NCI-H510A (cell line): ENCODE data around the gene LRRC36.
"Not testable (repeated sequence)": the region's sequence is repeated elsewhere in the genome, so short reads cannot be mapped to it uniquely, and the experiment has no call there.

Experiments
- DNase-seq: peaks from one replicate; lab custom pipeline; 2025; lab: John Stamatoyannopoulos, UW

LRRC36 gene

DNA sequence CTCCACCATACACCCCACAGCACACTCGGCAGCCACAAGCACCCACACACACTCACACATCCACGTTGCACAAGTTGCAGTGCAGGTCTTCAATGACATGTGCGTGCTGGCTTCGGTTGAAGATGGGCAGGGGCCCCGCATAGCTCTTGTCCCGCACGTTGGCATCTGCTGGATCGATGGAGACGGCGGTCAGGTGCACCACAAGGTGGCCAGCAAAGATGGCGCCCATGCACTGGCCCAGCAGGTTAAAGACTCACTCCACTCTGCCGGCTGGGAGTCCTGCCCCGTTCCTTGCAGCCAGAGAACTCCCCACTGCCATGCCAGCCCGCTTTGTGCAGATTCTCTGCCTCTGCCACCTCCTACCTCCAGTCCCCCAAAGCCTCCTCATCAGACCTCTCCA is 74.3 kb downstream of the LRRC36 start:
- no peak for DNase-seq

DNA sequence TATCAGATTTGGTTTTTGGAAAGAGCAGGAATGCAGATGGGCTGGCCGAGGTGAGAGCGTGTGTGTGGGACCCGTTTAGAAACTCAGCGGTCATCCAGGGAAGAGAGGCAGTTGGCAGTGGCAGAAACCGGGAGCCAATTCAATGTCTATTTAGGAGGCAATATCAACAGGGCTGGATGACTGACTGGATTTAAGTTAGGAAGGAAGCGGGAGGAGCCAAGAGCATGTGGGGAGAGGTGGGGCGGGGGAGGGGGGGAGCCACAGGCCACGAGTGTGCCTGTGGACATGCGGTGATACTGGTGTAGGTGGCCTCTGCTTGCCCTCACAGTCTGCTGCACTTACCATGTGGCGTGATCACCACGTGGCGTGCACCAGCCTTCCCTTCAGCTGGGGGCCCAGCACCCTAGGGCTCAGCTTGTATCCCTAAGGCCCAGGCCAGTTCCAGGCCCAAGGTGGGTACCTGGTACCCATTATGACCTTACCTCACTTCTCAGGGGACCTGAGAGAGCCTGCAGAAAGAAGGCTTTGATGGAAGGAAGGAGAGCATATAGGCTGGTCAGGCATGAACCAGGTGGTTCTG is 77.5 kb downstream of the LRRC36 start:
- DNase-seq, result no peak

DNA sequence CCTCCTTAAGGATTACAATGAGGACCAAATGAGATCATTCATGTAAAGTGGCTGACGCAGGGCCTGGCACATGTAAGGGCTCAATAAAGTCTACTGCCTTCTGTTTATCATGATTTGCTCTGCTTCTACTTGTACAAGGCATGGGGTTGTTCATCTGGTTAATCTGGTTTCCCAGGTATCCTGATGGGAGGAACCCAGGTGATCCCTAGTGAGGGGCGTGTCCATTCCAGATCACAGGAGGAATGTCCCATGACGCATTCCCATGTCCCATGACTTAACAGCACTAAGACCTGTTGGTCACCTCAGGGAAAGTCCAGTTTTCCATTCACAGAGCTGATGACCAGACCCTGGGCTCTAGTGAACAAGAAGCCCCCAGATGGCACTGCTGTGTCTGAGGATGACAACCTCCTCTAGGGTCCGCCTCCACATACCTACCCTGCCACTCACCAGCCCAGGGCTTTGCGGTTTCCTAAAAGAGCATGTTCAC is 78.2 kb downstream of the LRRC36 start:
- peak; percentile 83 for DNase-seq

DNA sequence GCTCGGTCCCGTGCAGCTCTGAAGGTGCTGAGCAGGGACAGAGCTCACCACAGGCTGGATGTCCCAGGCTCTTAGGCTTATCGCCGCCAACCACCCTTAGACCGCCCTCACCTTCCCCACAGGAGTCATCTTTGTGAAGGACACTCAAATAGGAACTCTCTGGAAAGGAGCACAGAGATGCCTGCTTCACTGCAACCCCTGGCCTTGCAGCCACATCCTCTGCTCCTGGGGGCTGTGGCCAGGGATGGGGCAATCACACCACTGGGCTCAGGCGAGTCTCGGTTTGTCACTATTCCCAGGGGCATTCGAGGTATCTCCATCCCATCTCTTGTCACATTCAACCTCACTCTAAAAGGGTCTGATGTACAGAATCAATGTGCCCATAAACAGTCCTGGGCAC is 78.7 kb downstream of the LRRC36 start:
- DNase-seq, result no peak

DNA sequence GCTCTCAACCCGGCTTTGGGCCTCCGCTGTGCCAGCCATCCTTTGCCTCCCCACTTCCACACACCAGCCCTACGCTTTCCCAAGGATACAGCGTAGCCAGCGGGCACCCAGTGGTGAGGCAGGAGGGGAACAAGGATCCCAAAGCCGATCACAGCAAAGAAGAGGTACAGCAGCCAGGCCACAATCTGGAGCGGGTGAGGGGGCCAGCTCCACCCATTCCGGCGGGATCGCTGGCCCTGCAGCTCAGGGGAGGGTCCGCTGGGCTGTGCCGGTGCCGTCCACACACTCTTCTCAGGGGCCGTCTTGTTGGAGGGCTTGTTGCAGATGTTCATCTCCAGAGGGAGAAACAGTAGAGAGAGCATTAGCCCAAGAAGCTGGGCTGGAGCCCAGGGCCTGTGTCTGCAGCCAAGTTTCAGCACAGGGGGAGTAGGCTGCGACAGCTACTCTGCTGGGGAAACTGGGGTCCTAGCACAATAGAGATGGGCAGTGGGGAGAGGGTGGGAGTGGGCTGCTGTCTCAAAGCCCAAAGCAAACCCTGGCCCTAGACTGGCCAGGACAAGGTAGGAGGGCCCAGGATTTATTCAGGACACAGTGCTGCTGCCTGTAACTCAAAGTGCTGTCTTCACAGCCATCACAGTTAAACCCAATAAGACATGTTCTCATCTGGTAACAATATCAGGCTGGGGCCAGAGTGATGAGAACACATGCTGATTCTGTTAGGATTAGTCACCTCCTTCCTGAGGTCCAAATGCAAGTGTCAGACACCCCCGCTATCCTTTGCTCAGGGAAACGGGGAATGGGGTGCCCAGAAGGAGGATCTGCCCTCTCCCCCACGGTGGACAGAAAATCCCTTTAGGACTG is 79.7 kb downstream of the LRRC36 start:
- no peak for DNase-seq

DNA sequence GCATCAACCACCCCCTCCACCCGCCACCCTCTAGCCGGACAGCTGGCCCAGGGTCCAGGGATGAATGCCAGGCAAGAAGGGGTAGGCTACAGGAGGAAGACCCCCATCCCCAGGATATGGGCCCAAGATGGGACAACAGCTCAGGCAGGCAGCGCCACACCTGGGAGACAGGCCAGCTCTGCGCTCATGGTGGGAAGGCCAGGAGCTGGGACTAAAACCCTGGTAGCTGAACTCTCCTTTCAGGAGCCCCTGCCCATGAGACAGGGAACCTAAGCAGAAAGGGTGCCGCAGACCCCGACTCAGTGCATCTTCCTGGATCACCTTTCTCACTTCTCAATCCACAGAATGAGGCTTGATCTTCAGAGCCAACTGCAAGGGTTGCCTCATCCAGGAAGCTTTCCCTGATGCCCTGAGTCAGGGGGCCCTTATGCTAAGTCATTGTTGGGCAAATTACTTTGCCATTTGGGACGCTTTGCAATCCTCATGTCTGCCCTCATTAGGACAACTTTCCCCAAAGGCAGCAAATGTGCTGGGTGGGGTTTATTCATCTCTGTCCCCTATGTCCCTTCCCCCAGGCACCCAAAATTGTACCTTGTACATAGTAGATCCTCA is 80.7 kb downstream of the LRRC36 start:
- DNase-seq, result no peak

DNA sequence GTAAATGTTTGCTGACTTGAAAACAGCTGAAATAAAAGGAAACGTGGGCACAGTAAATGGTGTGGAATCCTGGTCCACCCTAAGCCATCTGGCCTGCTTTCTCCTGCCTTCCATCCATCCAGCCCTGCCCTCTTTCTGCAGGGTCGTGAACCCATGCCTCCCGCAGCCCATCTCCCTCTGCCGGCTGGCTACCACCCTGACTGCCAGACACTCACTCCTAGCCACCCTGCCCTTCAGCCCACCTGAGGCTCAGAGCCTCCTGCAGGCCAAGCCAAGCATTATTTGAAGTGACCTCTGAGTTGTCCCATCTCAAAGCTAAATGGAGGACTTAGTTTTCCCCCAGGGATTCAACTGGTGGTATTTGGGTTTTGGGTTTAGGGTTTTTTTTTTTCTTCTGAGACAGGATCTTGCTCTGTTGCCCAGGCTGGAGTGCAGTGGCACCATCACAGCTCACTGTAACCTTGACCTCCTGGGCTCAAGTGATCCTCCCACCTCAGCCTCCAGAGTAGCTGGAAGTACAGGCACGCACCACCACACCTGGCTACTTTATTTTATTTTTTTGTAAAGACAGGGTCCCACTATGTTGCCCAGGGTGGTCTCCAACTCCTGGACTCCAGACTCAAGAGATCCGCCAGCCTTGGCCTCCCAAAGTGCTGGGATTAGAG is 81.3 kb downstream of the LRRC36 start:
- DNase-seq, result no peak

DNA sequence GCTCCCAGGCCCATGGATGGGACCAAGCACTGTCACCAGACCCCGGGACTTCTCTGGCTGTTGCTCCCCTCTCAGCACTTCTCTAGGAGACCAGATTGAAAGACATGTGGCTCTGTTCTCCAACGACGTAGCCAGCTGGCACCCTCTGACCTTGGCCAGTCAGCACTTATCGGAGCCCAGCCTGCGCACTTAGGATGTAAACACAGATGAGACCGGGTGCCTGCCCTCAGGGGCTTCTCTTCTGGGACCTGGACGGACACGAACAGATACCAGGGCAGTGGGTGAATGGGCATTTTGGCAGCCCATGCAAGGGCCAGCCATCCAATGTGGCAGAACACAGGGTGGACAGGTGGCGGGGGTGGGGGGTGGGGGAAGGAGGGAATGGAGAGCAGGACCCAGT is 83.0 kb downstream of the LRRC36 start:
- DNase-seq, result no peak

DNA sequence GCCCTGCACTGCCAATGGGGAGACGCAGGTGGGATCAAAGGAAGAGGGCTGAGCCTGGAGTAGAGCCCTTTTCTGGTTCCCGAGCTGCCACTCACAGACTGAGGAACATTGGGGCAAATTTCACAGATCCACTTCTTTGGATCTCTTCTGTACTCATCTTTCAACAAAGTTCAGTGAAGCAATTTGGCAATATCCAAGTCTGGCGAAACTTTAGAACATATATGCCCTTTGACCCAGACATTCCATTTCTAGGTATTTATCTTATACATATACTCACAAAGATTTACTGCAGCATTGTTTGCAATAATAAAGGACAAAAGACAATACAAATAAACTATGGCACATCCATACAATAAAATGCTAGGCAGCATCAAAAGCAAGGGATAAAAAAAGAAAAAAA is 84.7 kb downstream of the LRRC36 start:
- no peak for DNase-seq

DNA sequence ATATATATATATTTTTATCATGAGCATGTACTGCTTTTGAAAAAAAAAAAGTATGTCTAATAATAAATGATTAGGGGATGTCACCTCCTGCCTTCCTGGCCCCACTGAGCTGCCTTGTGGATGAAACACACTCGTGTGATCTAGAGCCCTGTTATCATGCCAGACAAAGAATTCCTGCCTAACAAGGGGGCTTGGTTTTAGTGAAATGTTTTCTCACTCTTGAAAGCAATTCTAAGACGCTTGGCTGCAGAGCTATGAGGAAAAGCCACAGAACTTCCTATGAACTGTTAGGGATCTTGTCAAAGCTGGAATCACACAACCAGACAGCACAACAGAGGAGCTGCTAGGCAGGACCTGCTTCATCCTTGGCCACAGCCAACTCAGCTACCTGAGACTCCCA is 85.7 kb downstream of the LRRC36 start:
- no peak for DNase-seq

DNA sequence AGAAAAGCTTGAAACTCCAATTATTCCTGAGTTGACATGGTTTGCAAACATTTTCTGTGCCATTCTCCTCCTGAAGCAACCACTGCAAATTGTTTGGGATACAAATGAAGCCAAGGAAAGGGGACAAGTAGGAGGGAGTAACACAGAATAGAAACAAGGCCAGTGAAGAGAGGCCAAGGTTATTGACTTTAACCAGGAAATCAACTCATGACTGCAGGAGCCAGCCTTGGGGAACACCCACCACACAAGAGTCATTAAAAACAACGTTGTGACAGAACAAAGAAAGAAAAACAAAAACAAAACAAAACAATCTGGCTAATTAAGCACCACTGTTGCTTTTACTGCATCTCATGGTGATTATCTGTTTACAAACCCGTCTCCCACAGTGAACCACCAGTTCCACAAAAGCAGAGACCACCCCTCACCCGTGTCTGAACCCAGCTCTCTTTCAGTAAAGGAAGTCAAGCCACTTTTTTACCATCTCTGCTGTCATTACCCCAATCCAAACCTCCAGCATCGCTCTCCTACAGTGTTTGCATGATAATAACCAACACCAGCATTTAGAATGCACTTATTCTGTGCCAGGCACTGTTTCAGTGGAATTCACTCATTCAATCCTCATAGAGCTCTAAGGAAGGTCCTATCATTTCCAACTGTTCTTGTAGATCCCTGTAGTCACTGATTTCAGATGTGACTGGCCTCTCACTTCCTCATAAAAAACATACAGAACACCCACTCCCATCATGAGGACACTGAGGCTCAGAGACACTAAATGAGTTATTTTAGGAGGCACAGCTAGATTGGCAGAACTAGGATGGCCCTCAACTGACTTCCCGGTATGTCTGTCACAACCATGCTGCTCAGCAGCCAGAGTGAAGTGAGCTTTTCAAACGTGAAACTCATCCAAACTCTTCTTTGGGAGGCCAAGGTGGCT is 87.6 kb downstream of the LRRC36 start:
- DNase-seq, result no peak

DNA sequence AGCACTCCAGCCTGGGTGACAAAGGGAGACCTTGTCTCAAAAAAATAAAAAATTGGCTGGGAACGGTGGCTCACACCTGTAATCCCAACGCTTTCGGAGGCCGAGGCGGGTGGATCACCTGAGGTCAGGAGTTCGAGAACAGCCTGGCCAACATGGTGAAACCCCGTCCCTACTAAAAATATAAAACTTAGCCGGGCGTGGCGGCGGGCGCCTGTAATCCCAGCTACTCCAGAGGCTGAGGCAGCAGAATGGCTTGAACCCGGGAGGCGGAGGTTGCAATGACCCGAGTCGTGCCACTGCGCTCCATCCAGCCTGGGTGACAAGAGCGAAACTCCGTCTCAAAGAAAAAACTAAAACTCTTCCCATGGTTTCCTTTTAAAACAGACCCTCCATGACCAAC is 88.8 kb downstream of the LRRC36 start:
- DNase-seq, result not testable (repeated sequence)

DNA sequence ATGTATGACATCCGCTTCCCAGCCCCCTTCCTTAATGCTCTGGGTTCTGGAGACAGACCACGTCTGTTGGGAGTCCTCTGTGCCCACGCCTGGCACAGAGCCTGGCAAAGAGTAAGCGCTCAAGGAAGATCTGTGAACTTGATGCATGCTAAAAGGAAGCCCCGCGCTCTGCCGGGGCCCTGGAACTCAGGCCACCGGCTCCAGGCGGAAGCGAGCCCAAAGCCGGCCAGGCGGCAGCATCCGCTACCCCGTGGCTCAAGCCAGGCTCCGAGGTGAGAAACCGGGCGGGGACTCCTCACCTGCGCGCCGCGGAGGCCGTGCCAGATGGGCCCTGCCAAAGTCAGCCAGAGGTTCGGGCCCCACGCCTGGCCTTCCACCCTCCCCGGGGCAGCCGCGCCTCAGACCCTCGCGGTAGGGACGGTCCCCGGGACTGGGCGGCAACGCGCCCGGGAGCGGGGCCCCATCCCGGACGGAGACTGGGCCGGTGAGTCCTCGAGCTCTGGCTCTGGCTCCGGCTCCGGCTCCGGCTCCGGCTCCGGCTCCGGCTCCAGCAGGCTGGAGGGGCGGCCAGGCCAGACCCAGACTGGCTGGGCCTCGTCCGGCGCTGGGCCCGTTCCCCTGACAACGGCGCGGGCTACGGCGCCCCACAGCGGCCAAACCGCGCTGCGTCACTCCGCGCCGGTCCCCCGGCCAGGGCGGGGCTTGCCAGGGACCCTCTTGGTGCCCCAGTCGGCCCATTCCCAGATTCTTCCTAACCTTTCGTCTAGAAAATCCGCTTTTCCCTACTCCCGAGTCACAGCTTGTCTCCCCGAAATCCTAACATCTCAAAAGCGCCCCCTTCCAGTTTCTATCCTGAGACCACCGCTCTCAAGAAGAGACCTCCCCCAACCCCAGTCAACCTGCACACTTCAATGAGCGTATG is 89.5 kb downstream of the LRRC36 start, which contains the start of gene ZDHHC1:
Gene ZDHHC1, minus strand, starts transcription at position 606 of the 922 bp plus-strand sequence. CDS start 8,702 bp downstream, outside the sequence.
- DNase-seq, result peak; percentile 44

DNA sequence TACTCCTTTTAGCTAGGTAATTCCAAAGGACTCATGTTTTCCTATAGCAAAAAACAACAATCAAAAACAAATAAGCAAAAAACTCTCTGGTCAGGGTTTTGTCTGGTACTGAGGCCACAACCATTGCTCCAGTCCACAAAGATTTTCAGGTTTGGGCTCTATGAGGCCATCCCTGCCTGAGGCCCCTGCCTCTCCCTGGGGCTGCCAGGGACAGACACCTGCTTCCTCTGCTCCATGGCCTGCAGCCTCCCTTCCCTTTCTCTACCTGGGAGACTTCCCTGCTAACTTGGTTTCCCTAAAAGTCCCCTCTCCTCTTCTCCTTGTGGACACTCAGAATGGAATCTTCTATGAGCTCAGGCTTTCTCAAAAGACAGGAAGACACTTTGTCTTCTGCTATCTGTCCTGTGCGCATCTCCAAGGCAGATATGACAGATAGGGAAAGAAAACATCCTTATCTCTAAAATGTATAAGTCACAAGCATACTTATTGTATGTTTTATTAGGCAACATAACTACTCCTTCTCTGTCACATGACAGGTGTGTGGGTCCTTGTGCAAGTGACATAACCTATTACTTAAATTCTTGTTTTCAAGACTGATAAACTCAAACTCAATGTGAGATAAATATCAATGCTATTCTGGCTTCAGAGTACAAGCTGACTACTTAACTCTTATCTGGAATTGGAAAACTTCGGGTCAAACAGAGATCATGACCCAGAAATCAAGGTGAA is 90.9 kb downstream of the LRRC36 start:
- no peak for DNase-seq

DNA sequence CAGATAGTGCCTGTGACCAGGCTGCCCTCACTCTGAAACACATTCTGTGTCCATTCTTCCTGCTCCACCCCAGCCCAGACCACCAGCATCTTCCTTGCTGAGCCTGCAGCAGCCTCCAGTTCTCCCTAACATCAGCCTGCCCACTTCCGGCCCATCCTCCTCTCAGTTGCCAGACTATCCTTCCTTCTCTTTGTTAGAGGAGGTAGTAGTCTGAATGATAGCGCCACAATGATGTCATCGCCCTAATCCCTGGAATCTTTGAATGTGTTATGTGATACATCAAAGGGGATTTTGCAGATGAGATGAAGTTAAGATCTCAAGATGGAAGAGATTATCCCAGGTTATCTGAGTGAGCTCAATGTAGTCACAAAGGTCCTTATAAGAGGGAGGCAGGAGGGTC is 92.9 kb downstream of the LRRC36 start:
- no peak for DNase-seq

DNA sequence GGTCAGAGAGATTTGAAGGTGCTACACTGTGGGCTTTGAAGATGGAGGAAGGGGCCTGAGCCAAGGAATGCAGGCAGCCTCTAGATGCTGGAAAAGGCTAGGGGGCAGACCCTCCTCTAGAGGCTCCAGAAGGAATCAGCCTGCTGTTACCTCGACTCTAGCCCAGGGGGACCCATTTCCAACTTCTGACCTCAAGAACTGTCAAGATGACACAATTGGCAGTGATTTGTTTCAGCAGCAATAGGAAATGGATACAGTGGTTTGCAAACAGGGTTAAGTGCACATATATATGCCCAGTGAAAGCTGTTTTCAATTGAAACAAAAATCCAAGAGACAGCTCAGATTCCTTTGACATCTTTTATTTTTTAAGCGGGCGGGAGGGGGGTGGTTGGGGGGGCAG is 93.3 kb downstream of the LRRC36 start:
- no peak for DNase-seq

DNA sequence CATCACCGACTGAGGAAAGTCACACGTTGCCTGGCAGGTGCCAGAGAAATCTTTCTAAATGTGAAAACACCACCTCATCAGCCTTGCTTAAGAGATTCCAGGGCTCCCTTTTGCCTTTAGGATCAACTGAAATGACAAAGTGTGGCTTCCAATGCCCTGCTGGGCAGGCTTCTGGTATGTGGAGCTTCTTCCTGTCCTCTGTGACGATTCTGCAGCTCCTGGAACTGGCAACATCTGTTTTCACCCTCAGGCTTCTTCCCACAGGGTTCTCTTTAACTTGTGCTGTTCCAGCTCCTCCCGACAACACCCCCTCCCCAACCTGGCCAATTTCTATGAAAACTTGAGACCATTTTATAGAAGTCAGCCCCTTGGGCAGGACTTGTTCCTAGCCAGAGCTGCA is 94.4 kb downstream of the LRRC36 start:
- DNase-seq, result no peak

DNA sequence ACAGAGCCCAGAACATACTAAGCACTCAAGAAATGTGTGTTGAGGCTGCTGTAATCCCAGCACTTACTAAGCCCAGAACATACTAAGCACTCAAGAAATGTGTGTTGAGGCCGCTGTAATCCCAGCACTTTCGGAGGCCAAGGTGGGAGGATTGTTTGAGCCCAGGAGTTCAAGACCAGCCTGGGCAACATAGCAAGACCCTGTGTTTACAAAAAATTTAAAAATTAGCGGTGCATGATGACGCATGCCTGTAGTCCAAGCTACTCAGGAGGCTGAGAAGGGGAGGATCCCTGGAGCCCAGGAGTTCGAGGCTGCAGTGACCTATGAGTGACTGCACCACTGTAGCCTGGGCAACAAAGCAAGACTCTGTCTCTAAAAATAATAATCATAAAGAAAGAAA is 96.4 kb downstream of the LRRC36 start:
- DNase-seq, result no peak

DNA sequence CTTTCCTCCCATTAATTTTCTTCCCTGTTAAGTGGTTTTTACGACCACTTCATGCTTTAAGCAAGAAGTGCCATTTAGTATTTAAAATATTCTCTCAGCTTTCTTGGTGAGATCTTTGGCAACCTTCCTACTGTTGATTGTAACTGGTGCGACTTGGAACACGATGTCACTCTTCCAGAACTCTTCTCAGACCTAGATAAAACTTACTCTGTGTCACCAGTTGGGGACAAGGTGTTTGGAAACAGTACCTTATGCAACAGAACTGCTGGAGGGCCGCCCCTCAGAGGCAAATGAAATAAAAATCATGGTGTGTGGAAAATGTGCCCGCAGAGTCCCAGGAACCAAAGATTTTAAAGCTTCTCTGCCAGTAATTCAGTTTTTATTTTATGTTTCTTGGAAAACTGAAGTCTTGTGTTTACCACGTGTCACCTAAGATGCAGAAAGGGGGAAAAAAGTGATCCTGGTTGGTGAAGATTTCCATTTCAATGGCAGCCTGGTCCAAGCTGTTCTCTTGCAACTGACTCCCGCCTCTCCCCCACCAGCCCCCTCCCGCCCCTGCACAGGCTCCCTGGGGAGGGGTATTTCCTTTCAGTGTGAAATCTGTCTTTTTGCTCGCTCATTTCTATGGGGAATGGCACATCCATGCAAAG is 97.1 kb downstream of the LRRC36 start:
- no peak for DNase-seq
